CD4-positive, alpha-beta T cell (primary cell): ENCODE measurements around the gene ENOX2. TPM values are rescaled to one million over a fixed set of nuclear protein-coding genes. Genes with fewer than 3 reads are reported as not detected.

Experiments
- ATAC-seq: fragments of 200-7000 bp; cut with Tn5 transposase; one replicate; pipeline ENCODE4 v1.10.0; 2022; ENCODE audit warnings: mild to moderate bottlenecking; ENCODE audit not compliant: poor library complexity
- CTCF ChIA-PET: fragments of 350-600 bp; sonication (Branson Sonifier 250); formaldehyde crosslinking; loops from one replicate; lab custom pipeline; 2021; ENCODE audit warnings: antibody characterized with exemption, inconsistent platforms; lab: Charles Lee
- POLR2A ChIA-PET: fragments of 350-600 bp; sonication (Branson Sonifier 250); formaldehyde crosslinking; loops from one replicate; lab custom pipeline; 2021; ENCODE audit warnings: antibody characterized with exemption, inconsistent platforms; lab: Charles Lee
- DNase-seq, 14 experiments: peaks; one replicate each; pipeline ENCODE4 v3.0.0-alpha.2; 2013 to 2020; ENCODE audit warnings: mixed read lengths in 2 of 14
- H3K27ac ChIP-seq, 2 donors: one replicate each; pipeline versions ENCODE4 v1.5.1 to v1.7.0; 2013; ENCODE audit warnings: low read length in 2 of 2, low read depth in 1 of 2, mild to moderate bottlenecking in 1 of 2
- H3K27me3 ChIP-seq, 2 experiments: 1 replicate in 1 of 2; 2 replicates in 1 of 2; pipeline versions ENCODE4 v1.6.1 to v1.7.0; 2013; ENCODE audit warnings: low read length in 2 of 2, control low read depth in 1 of 2, mild to moderate bottlenecking in 1 of 2, moderate library complexity in 1 of 2; ENCODE audit not compliant: insufficient read depth in 2 of 2, control insufficient read depth in 1 of 2
- H3K36me3 ChIP-seq: one replicate; pipeline ENCODE4 v1.6.1; 2013; ENCODE audit warnings: low read length, control low read depth; ENCODE audit not compliant: insufficient read depth
- H3K4me1 ChIP-seq: one replicate; pipeline ENCODE4 v1.6.1; 2013; ENCODE audit warnings: low read length, control low read depth; ENCODE audit not compliant: insufficient read depth
- H3K4me3 ChIP-seq: one replicate; pipeline ENCODE4 v1.5.1; 2013; ENCODE audit warnings: mild to moderate bottlenecking, low read length, moderate library complexity
- H3K9me3 ChIP-seq, 2 experiments: 1 replicate in 1 of 2; 2 replicates in 1 of 2; pipeline versions ENCODE4 v1.6.1 to v1.7.0; 2013; ENCODE audit warnings: low read length in 2 of 2, mild to moderate bottlenecking in 2 of 2, control low read depth in 1 of 2, moderate library complexity in 1 of 2; ENCODE audit not compliant: control insufficient read depth in 1 of 2, insufficient read depth in 1 of 2
- H3K27ac Mint-ChIP-seq: one replicate; pipeline ENCODE4 v1.8.0; 2020; ENCODE audit warnings: mixed read lengths
- H3K27me3 Mint-ChIP-seq: one replicate; pipeline ENCODE4 v1.8.0; 2021; ENCODE audit warnings: mixed read lengths
- H3K36me3 Mint-ChIP-seq: one replicate; pipeline ENCODE4 v1.8.0; 2021; ENCODE audit warnings: low read depth, mixed read lengths
- H3K4me1 Mint-ChIP-seq: one replicate; pipeline ENCODE4 v1.8.0; 2021; ENCODE audit warnings: low read depth, mixed read lengths
- H3K4me3 Mint-ChIP-seq: one replicate; pipeline ENCODE4 v1.8.0; 2020; ENCODE audit warnings: mild to moderate bottlenecking, mixed read lengths
- H3K9me3 Mint-ChIP-seq: one replicate; pipeline ENCODE4 v1.8.0; 2020; ENCODE audit warnings: mixed read lengths
- intact Hi-C, 2 experiments: fragments of 100-400 bp; cut with DNase I in 1 of 2; cut with micrococcal nuclease in 1 of 2; formaldehyde crosslinking; loops; one replicate each; pipeline versions ENCODE4 v1.15.1 to v1.9.0; 2023 to 2025; cut with DNase I, micrococcal nuclease
- total RNA-seq, 174 experiments: library from RNA in 2 of 174; stranded (reverse) in 2 of 174; gene quantifications; one replicate each; pipeline ENCODE4 v1.2.3 and lab custom pipeline; 2021 to 2026
- TF ChIP-seq, protein P1 (sequence below): fragments of 200-600 bp; IDR thresholded peaks from one replicate; pipeline ENCODE4 v1.8.0; 2022; ENCODE audit warnings: antibody characterized with exemption, mild to moderate bottlenecking

Gene ENOX2
- total RNA-seq, 2 experiments from 2014 or later = 4.0 to 6.5 TPM

DNA sequence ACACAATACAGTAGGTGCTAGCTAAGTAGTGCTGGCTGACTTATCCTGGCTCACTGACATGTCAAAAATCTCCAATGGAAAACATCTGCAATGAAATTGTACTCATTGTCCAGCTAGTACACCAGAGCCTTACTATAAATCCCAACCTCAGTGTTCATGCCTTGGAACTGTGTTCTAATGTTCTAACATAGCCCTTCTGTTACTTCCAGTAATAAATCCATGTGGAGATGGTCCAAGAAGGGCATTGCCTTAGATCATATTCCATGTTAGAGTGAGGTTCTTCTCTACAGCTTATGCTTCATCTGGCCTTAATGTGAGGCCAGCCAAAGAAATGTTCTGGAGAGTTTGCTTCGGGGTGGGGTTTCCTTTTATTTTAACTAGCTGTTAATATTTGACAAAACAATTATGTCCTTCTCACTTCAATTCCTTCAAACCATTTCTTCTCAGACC lies 25.1 kb downstream of the ENOX2 start:
- ChIA-PET CTCF (no interaction called here), POLR2A (no interaction called here)
- Mint-ChIP-seq H3K27me3 (no peaks in the 10 kb centered on the region), H3K4me3 (no peak overlapping the region), H3K36me3 (peaks cover 20% of the 10 kb centered on the region), H3K9me3 (no peaks in the 10 kb centered on the region), H3K4me1 (peaks cover 27% of the 10 kb centered on the region), H3K27ac (no peak overlapping the region)
- DNase-seq (no peak), ATAC-seq (no peak)
- H3K27me3 ChIP-seq = no peaks in the 10 kb centered on the region
- H3K36me3 ChIP-seq = no peaks in the 10 kb centered on the region
- intact Hi-C loops = no loop called here
- no peak overlapping the region for H3K27ac ChIP-seq
- no peaks in the 10 kb centered on the region for H3K9me3 ChIP-seq
- no peaks in the 10 kb centered on the region for H3K4me1 ChIP-seq
- no peak overlapping the region for H3K4me3 ChIP-seq
- TF ChIP-seq, protein P1, sequence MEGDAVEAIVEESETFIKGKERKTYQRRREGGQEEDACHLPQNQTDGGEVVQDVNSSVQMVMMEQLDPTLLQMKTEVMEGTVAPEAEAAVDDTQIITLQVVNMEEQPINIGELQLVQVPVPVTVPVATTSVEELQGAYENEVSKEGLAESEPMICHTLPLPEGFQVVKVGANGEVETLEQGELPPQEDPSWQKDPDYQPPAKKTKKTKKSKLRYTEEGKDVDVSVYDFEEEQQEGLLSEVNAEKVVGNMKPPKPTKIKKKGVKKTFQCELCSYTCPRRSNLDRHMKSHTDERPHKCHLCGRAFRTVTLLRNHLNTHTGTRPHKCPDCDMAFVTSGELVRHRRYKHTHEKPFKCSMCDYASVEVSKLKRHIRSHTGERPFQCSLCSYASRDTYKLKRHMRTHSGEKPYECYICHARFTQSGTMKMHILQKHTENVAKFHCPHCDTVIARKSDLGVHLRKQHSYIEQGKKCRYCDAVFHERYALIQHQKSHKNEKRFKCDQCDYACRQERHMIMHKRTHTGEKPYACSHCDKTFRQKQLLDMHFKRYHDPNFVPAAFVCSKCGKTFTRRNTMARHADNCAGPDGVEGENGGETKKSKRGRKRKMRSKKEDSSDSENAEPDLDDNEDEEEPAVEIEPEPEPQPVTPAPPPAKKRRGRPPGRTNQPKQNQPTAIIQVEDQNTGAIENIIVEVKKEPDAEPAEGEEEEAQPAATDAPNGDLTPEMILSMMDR = no peak

DNA sequence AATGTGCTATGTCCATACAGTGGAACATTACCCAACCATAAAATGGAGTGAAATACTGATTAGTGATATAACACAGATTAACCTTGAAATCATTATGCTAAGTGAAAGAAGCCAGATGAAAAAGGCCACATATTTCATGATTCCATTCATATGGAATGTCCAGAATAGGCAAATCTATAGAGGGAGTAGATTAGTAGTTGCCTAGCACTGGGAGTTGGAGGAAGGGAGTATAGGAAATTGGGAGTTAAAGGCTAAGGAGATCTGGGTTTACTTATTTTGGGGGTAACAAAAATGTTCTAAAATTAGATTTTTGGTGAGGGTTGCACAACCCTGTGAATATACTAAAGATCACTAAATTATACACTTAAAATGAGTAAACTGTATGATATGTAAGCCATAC lies 26.8 kb downstream of the ENOX2 start:
- H3K27ac Mint-ChIP-seq = no peak overlapping the region
- Histone ChIP-seq H3K4me1 (no peaks in the 10 kb centered on the region), H3K27ac (no peak overlapping the region), H3K9me3 (no peaks in the 10 kb centered on the region), H3K4me3 (no peak overlapping the region), H3K36me3 (no peaks in the 10 kb centered on the region), H3K27me3 (no peaks in the 10 kb centered on the region)
- no peak overlapping the region for H3K4me3 Mint-ChIP-seq
- no peaks in the 10 kb centered on the region for H3K27me3 Mint-ChIP-seq
- peaks cover 21% of the 10 kb centered on the region for H3K4me1 Mint-ChIP-seq
- intact Hi-C loops = no loop called here
- H3K9me3 Mint-ChIP-seq = no peaks in the 10 kb centered on the region
- CTCF ChIA-PET = no interaction called here
- peaks cover 20% of the 10 kb centered on the region for H3K36me3 Mint-ChIP-seq
- DNase-seq (no peak), ATAC-seq (no peak)
- TF ChIP-seq, protein P1 = no peak
- POLR2A ChIA-PET = no interaction called here

DNA sequence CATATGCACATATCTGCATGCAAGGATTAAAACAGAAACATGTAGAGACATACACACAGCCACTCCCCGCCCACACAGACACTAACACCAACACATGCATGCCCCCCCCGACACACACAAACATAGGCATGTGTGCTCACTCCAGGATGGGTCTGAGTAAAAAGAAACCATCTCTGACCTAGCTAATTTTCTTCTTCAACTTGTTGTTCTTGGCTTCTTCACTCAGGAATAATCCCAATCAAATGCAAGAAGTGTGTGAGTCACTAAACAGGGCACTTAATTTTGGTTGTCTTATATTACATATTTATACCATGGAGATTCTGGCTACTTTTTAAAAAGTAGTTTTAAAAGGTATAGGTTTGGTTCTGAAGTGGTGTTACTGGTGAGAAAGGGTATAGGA lies 28.3 kb downstream of the ENOX2 start:
- TF ChIP-seq, protein P1 = no peak
- no peak overlapping the region for H3K4me3 ChIP-seq
- DNase-seq = no peak
- H3K4me3 Mint-ChIP-seq = no peak overlapping the region
- H3K4me1 ChIP-seq = no peaks in the 10 kb centered on the region
- no peaks in the 10 kb centered on the region for H3K9me3 ChIP-seq
- H3K27me3 Mint-ChIP-seq = no peaks in the 10 kb centered on the region
- no peaks in the 10 kb centered on the region for H3K27me3 ChIP-seq
- H3K4me1 Mint-ChIP-seq = peaks cover 25% of the 10 kb centered on the region
- ChIA-PET POLR2A (interaction anchor here (0.6 kb wide), 2 partner anchors 12 to 39 kb away, joined by 3 to 4 read pairs; no protein-coding TSS in a partner anchor), CTCF (no interaction called here)
- H3K27ac ChIP-seq = no peak overlapping the region
- H3K9me3 Mint-ChIP-seq = no peaks in the 10 kb centered on the region
- intact Hi-C loops = no loop called here
- no peak for ATAC-seq
- peaks cover 20% of the 10 kb centered on the region for H3K36me3 Mint-ChIP-seq
- H3K27ac Mint-ChIP-seq = no peak overlapping the region
- no peaks in the 10 kb centered on the region for H3K36me3 ChIP-seq
